Fibroblast of the aortic adventitia (primary cell): ENCODE results near the gene SPRR1A. TPM values are rescaled to one million over a fixed set of nuclear protein-coding genes. Genes with fewer than 3 reads are reported as not detected.
A peak's percentile ranks its signal among the peaks of the same experiment; 100 is the strongest.

Experiments
- DNase-seq: peaks from one replicate; pipeline ENCODE4 v3.0.0-alpha.2; 2010; ENCODE audit warnings: low read depth
- H3K4me3 ChIP-seq: 2 replicates; pipeline ENCODE4 v1.5.1; 2011; ENCODE audit warnings: low read depth, mild to moderate bottlenecking, control low read depth, low read length, moderate library complexity
- CTCF ChIP-seq: IDR thresholded peaks from 2 replicates; pipeline ENCODE4 v1.5.1; 2011; ENCODE audit warnings: mild to moderate bottlenecking, low read length, control low read depth, inconsistent platforms; ENCODE audit not compliant: insufficient read depth
- total RNA-seq: library from RNA; depleted of rRNA; stranded (reverse); fragments of >200 nt; gene quantifications from 2 replicates; pipeline ENCODE4 v1.2.3, GENCODE V29; 2012; ENCODE audit warnings: low replicate concordance

The SPRR1A gene
- total RNA-seq, 1 donor: not detected

GRCh38 chr1:153023109-153023508 lies 39.2 kb downstream of the SPRR1A start:
- no peak for TF ChIP-seq CTCF
- DNase-seq: no peak
- H3K4me3 ChIP-seq: no peak overlapping the region

- no peak for DNase-seq
- no peak for TF ChIP-seq CTCF
Observed at GRCh38 chr1:153024413-153024812, 40.5 kb downstream of the SPRR1A start.

DNA sequence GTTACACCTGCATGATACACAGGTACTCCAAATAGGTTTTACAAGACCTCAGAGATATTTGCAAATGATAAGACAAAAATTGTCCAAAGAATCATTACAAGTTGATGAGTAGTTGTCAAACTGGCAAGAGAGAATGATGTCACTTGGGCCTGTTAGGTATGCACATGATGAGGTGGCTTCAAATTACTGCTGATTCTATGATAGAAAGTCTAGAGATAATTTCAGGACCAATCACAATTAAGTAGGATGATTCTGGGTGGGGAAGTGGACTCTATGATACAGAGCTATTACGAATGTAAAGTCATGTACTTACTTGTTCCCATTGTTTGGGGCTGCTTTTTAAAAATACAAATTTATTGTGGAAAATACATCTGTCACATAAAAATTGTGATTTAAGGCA lies 41.9 kb downstream of the SPRR1A start:
- no peak for DNase-seq
- no peak overlapping the region for H3K4me3 ChIP-seq
- no peak for TF ChIP-seq CTCF

More at GRCh38 chr1:153024413-153024812, 40.5 kb downstream of the SPRR1A start:
- H3K4me3 ChIP-seq: no peak overlapping the region

DNA sequence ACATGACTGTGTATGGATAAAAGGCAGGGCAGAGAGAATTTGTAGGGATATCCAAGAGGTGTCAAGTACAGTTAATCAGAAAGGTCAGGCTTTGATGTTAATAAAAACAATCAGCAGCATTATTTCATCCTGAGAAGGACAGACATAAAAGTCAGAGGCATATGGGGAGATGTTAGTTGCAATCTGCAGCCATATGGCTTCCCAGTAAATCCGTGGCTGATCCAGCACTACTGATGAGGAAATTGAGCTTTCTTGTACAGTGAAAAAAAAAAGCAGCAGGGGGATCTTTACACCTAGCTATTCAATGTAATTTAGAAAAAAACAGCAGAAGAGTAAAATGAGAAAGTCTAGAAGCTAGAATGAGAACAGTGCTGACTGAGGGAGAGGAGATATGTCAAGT lies 44.9 kb downstream of the SPRR1A start:
- no peak for DNase-seq
- no peak overlapping the region for H3K4me3 ChIP-seq
- no peak for TF ChIP-seq CTCF

DNA sequence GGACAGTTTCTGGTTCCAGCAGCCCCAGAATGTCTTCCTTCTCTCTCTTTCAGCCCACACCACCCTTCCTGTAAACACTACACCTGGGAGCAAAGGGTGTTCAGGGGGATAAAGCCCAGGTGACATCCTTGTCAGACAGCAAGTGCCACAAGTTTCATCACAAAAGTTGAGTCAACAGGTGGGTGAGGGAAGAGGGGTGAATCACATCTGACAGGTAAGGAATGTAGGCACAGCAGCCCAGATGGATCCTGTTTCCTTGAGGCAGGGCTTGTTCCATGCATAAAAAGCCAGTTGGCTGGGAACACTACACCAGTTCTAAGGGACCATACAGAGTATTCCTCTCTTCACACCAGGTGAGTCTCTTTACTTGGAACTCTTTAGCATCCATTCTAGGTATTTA lies 47.0 kb downstream of the SPRR1A start, which contains the start of gene SPRR1B:
Gene SPRR1B (plus strand): TSS at position 309 of the 400 bp plus-strand sequence. CDS start 1,143 bp downstream, outside the sequence.
- no peak within 1 kb of the TSS for H3K4me3 ChIP-seq
- DNase-seq: no peak
- no peak for TF ChIP-seq CTCF

GRCh38 chr1:153032073-153032472 lies 48.2 kb downstream of the SPRR1A start:
- no peak overlapping the region for H3K4me3 ChIP-seq
- DNase-seq: no peak
- TF ChIP-seq CTCF: no peak

DNA sequence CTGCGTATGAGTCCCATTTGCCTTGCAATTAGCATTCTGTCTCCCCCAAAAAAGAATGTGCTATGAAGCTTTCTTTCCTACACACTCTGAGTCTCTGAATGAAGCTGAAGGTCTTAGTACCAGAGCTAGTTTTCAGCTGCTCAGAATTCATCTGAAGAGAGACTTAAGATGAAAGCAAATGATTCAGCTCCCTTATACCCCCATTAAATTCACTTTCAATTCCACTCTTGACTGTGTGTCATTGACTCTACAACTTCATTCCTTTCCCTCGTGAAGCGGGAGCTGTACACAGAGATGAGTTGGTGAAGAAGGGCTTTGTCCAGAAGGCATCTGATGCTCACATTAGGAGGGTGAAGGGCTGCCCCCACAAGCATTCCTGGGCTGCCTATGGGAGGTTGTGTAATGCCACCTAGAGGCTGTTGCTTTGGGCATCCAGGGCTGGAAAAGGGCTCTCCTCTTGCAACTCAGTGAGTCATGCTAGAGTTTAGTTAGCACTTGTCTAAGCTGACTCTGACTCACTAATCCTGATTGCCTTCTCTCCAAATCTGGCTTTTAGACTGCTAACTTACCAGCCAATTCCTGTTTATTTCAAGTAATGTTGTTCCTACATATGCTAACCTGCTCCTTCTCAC lies 48.9 kb downstream of the SPRR1A start:
- no peak overlapping the region for H3K4me3 ChIP-seq
- peak; percentile 43 for DNase-seq
- peak; percentile 3 for TF ChIP-seq CTCF
